ENCODE results near the gene SCEL. TPM values are rescaled to one million over a fixed set of nuclear protein-coding genes. Genes with fewer than 3 reads are reported as not detected.
A peak's percentile ranks its signal among the peaks of the same experiment; 100 is the strongest.

Gene SCEL
- polyA plus RNA-seq, 2 of the 4 experiments (the other 2 are of a cell fraction), result 0.06 to 1.4 TPM

GRCh38 chr13:77503398-77503797, 32.1 kb upstream of the SCEL start:
- FAIRE-seq (no peak), ATAC-seq (no peak), DNase-seq (ENCODE audit: low read depth in 1 of 2, low spot score in 1 of 2) (no peak)
- no peak overlapping the region for H3K4me2 ChIP-seq
- ChIA-PET CTCF (interaction anchor here (0.9 to 2.2 kb wide), 2 partner anchors 10 to 11 kb away, joined by 3 to 7 read pairs; no protein-coding TSS in a partner anchor), POLR2A (no interaction called here)
- TF ChIP-seq MAX (IDR thresholded peaks at IDR 0.05) (no peak), MAZ (IDR thresholded peaks at IDR 0.05; ENCODE audit: borderline replicate concordance, low read depth, low read length) (no peak), HOXB13 (CRISPR knock-in tag; IDR thresholded peaks at IDR 0.05; ENCODE audit: low read depth) (no peak), CHD4 (IDR thresholded peaks at IDR 0.05; ENCODE audit: borderline replicate concordance) (no peak), CBX8 (IDR thresholded peaks at IDR 0.05) (no peak), NPAS2 (CRISPR knock-in tag; IDR thresholded peaks at IDR 0.05; ENCODE audit: borderline replicate concordance) (no peak), RARB (CRISPR knock-in tag; IDR thresholded peaks at IDR 0.05) (no peak), FOXS1 (CRISPR knock-in tag; IDR thresholded peaks at IDR 0.05) (no peak), HOXA7 (CRISPR knock-in tag; IDR thresholded peaks at IDR 0.05) (no peak), ZC3H11A (IDR thresholded peaks at IDR 0.05) (no peak), RAD21 (conservative IDR thresholded peaks at IDR 0.05 in 1 of 2, IDR thresholded peaks at IDR 0.05 in 1 of 2) (no peak), CBX2 (IDR thresholded peaks at IDR 0.05; ENCODE audit: borderline replicate concordance, low read depth) (no peak), ATOH8 (CRISPR knock-in tag; IDR thresholded peaks at IDR 0.05; ENCODE audit: low read depth) (no peak), EHMT2 (IDR thresholded peaks at IDR 0.05; ENCODE audit: low read depth) (no peak), E2F6 (IDR thresholded peaks at IDR 0.05; ENCODE audit: borderline replicate concordance, low read depth) (no peak)
- peaks cover 13% of the 10 kb centered on the region; the same call in 2 of the 3 replicates for H3K4me1 ChIP-seq
- H3K27ac ChIP-seq, result no peak overlapping the region
- H3K9me3 ChIP-seq, result no peaks in the 10 kb centered on the region
- H3K4me3 ChIP-seq, result no peak overlapping the region
- WGBS (ENCODE audit: missing lambda C conversion rate), result 67% methylated on average over 5 of the region's 5 CpGs

- H3K9me3 ChIP-seq, result no peaks in the 10 kb centered on the region
- H3K4me3 ChIP-seq, result peak overlapping the region; percentile 31
- ChIA-PET CTCF (interaction anchor here (1.0 to 1.5 kb wide), 2 partner anchors 14 to 29 kb away, joined by 4 to 7 read pairs; no protein-coding TSS in a partner anchor), POLR2A (no interaction called here)
- WGBS (ENCODE audit: missing lambda C conversion rate), result 86% methylated on average over 3 of the region's 3 CpGs
- peak in 1 of 2 experiments; percentile 52; a peak in 1 of 6 replicates for ATAC-seq
- TF ChIP-seq ZFP36 (IDR thresholded peaks at IDR 0.05; ENCODE audit: borderline replicate concordance, partially characterized antibody) (no peak), ESRRA (IDR thresholded peaks at IDR 0.05; ENCODE audit: borderline replicate concordance, low read length) (no peak), CTCF (IDR thresholded peaks at IDR 0.05) (peak; percentile 32), POLR2A (IDR thresholded peaks at IDR 0.05; ENCODE audit: low read length) (no peak), HOXA7 (CRISPR knock-in tag; IDR thresholded peaks at IDR 0.05) (no peak), RAD21 (conservative IDR thresholded peaks at IDR 0.05 in 1 of 2, IDR thresholded peaks at IDR 0.05 in 1 of 2) (peak; percentile 30 to 33; a peak in 3 of 5 replicates)
- H3K27ac ChIP-seq, result peak overlapping the region; percentile 30 to 42; a peak in 3 of 6 replicates
- H3K4me1 ChIP-seq, result peaks cover 26% of the 10 kb centered on the region
- no peak for FAIRE-seq
- peak overlapping the region; percentile 80 for H3K4me2 ChIP-seq
- peak in 1 of 2 experiments; percentile 10 for DNase-seq (ENCODE audit: low read depth in 1 of 2, low spot score in 1 of 2)
Measured at GRCh38 chr13:77506874-77507273, 28.6 kb upstream of the SCEL start.
